Fibroblast of skin of right quadriceps (primary cell): Measurements from ENCODE around the gene EFEMP1.
A peak's percentile ranks its signal among the peaks of the same experiment; 100 is the strongest.

Experiments
- DNase-seq: peaks from one replicate; pipeline ENCODE4 v3.0.0-alpha.2; 2013

EFEMP1 gene, protein sequence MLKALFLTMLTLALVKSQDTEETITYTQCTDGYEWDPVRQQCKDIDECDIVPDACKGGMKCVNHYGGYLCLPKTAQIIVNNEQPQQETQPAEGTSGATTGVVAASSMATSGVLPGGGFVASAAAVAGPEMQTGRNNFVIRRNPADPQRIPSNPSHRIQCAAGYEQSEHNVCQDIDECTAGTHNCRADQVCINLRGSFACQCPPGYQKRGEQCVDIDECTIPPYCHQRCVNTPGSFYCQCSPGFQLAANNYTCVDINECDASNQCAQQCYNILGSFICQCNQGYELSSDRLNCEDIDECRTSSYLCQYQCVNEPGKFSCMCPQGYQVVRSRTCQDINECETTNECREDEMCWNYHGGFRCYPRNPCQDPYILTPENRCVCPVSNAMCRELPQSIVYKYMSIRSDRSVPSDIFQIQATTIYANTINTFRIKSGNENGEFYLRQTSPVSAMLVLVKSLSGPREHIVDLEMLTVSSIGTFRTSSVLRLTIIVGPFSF

GRCh38 chr2:55923091-55923981 is at the start of gene EFEMP1:
TSS of gene EFEMP1 (minus strand) at chr2:55923782. CDS start at chr2:55922440, 1,342 bp downstream.
- DNase-seq = peak; percentile 62

DNA sequence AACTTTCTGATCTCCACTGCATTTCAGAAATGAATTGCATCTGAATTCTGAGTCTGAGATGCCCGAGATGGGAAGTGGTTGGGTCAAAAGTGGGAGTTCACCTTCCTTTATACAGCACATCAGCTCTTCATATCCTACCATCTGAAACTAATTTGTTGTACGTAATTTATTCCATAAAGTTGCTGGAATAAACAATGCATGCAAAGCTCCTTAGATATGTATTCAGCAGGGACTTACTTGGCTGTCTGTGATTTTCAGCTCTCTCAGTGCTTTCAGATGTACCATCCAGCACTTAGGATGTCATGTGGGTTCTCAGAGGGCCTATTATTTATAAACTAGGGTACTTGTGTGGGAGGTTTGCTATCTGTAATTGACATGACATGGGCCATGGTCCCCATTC is 46.9 kb upstream of the EFEMP1 start:
- DNase-seq = peak; percentile 40

DNA sequence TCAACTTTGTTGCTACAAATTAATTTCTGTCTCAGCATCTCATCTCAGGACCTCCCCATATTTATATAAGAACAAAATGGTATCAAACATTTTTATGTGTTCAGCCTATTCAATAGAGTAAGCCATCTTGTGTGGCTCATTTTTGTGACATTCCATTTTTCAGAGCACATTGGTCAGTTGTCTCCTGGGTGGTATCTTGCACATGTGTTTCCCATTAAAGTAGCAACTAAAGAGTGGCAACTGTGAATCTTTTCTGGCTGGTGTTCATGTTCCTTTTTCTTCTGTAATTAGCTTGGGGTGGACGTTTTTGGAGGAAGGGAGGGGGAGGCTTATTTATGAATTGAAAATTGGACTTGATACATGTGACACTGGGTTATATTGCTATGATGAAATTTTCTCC is 45.4 kb upstream of the EFEMP1 start:
- DNase-seq = peak; percentile 71

GRCh38 chr2:55966401-55967118 is 43.0 kb upstream of the EFEMP1 start:
- DNase-seq = no peak

DNA sequence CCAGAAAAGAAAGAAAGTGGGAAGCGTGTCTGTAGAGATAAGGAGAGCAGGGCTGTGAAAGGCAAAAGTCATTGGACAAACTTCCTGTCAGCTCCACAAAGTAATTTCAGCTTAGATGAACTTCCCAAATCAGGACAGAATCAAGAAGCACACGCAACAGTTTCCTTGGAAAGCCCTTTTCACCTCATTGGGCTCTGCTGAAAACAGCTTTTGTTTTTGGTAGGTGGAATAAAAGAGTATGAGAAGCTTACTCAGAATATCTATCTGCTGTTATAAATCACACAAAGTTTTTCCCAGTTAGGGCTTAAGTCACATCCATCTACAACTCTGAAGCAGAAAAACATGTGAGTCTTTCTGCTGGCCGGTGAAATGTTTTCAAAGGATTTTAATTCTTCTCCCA is 42.4 kb upstream of the EFEMP1 start:
- DNase-seq = peak; percentile 26

- no peak for DNase-seq
Measured at GRCh38 chr2:55965276-55965675, 41.7 kb upstream of the EFEMP1 start.

GRCh38 chr2:55962915-55963314 is 39.3 kb upstream of the EFEMP1 start:
- DNase-seq = peak; percentile 36

GRCh38 chr2:55961318-55961911 is 37.8 kb upstream of the EFEMP1 start:
- peak; percentile 64 for DNase-seq

DNA sequence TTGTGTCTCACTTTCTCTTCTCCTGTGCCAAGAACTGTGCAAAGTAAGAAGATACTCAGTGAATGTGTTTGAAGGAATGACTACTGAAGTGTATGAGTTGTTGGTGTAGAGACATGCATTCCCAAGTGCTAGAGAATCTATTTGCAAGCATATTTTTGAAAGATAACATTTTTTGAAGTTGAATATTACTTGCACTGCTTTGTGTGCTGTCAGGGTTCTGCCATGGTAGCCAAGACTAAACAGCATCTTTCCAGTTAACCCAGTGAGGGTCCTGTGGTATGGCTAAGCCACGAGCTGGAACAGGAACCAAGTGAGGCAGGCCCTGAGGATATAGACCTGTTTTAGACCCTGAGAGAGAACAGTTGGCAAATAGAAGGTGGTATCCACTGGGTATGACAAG is 35.2 kb upstream of the EFEMP1 start:
- no peak for DNase-seq

GRCh38 chr2:55957142-55957541 is 33.6 kb upstream of the EFEMP1 start:
- no peak for DNase-seq

GRCh38 chr2:55954306-55955035 is 30.9 kb upstream of the EFEMP1 start:
- peak; percentile 19 for DNase-seq

GRCh38 chr2:55952415-55952814 is 28.8 kb upstream of the EFEMP1 start:
- DNase-seq = no peak

DNA sequence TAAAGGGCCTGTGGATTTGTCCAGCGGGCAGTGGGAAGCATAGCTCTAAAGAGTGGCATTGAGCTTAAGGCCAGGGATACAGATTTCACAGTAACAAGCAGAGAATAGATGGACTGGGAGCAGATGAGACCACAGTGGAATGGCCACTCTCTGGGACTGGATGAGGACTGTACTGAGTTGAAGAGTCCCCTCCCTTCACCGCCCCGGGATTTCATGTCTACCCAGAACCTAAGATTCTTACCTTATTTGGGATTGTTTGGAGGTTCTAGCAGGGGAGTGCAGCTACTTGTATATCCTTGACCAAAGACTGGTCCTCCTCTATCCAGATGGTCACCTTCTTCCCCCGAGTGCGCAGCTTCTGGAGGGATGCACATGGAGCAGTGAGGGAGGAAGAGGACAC is 28.0 kb upstream of the EFEMP1 start:
- no peak for DNase-seq

DNA sequence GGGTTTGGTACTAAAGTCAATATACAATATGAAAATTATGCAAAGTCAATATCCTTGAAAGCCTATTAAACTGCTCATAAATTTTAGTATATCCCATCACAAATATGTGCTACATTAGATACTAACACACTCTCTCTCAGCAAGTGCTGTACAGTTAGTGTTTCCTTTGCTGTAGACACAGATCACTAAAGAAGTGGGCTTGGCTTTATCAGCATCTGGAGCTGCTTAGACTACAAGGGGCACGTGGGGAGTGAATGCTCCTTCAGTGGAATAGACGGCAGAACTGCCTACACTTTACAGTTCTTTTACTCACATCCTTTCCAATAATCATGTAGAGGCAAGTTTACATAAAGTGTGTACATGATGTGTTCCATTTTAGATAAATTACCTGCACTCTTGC is 26.0 kb upstream of the EFEMP1 start:
- no peak for DNase-seq

DNA sequence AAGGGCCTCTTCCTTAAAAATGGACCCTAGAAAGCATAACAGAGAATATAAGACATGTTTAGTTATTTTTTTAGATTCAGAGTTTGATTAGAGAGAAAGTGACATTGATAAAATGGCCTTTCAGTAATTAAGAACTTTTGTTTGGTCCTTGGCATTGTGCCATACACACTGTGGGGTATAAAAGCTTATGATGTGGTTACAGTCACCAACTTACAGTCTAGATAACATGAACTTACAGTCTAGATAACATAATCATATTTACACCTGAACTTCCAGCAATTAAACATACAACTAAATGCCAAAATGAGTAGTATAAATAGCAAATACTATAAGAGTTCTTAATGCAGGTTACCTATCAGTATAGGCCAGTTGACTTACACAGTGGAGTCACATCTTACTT is 25.6 kb upstream of the EFEMP1 start:
- DNase-seq = no peak

GRCh38 chr2:55948176-55948923 is 24.8 kb upstream of the EFEMP1 start:
- DNase-seq = no peak

DNA sequence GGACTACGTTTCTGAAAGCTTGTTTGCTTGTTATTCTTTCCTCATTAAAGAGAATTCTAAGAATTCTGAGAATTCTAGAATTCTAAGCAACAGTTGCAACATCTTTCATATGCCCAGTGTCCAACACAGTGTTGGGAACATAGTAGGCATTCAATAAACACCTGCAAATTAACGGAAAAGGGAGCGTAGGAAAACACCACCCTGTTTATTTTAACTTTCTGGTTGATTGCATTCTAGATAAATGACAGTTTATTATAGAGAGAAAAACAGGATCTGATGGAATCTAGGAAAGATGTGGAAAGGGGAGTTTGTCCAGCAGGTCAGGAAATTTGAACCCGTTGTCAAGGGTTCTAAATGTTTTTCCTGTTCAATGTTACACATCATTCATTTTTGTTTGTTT is 24.2 kb upstream of the EFEMP1 start:
- DNase-seq = no peak

DNA sequence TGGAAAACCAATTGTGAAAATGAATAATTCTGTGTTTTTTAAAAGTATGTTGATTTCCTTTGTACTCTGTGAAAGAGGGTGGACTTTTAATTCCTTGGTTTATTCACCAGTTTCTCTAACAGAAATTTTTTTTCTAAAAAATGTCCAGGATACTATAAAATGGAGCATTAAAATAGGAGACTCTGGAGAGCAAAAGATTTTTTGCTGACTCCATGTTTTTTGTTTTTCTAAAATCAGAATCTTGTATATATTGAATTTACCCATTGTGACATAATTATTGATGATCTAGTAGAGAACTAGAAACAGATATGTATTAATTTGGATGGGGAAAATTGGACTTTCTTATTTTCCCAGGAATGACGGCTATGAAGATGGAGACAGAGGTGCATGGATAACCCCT is 23.2 kb upstream of the EFEMP1 start:
- DNase-seq = no peak

- DNase-seq = no peak
Measured at GRCh38 chr2:55943466-55943865, 19.9 kb upstream of the EFEMP1 start.

DNA sequence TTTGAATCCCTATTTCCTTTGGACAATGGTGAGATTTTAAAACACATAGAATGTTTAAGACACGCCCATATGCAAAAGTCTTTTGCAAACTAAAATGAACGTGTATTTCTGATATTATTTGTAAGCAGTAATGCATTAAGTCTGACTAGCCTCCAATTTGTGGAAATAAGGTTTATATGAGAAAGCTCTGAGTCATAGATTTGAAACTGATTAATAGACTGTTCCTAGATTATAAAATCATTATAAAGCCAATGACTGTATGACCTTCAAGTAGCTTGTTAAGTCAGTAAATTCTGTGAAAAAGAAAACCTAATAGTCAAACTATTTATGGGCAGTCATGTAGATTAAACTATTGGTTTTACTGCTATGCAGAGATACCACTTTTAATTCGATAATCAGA is 12.8 kb upstream of the EFEMP1 start:
- DNase-seq = no peak

GRCh38 chr2:55934337-55934736 is 10.8 kb upstream of the EFEMP1 start:
- no peak for DNase-seq
